GM12891 (cell line): Measurements from ENCODE around the gene PMAIP1.
A peak's percentile ranks its signal among the peaks of the same experiment; 100 is the strongest.

Experiments used
- POLR2A ChIP-seq: IDR thresholded peaks from 2 replicates; pipeline ENCODE4 v1.6.1; 2011; ENCODE audit warnings: low read depth, low read length, control low read depth
- POLR2AphosphoS5 ChIP-seq: IDR thresholded peaks from 2 replicates; pipeline ENCODE4 v1.6.1; 2011; ENCODE audit warnings: low read depth, low read length, control low read depth
- SPI1 ChIP-seq: IDR thresholded peaks from 2 replicates; pipeline ENCODE4 v1.6.1; 2011; ENCODE audit warnings: low read depth, low read length, control low read depth
- TAF1 ChIP-seq: IDR thresholded peaks from 2 replicates; pipeline ENCODE4 v1.6.1; 2011; ENCODE audit warnings: low read depth, low read length, control low read depth

- TF ChIP-seq POLR2A = peak; percentile 32
- 0 out of 2 replicates have a peak, but pooled peaks have one; percentile 19 for TF ChIP-seq TAF1
- peak; percentile 83 for TF ChIP-seq POLR2AphosphoS5
- TF ChIP-seq SPI1 = no peak
Measured at GRCh38 chr18:59902131-59902992, 2.6 kb downstream of the PMAIP1 start.
